GM23338 (cell line): ENCODE results near the gene NOL9.

ENCODE experiments used
- CREB1 ChIP-seq: fragments of 250-450 bp; sonication (Bioruptor Pico); IDR thresholded peaks from 2 replicates; pipeline ENCODE4 v1.5.0; 2020; ENCODE audit warnings: low read depth, mild to moderate bottlenecking, moderate library complexity
- CTCF ChIP-seq, 2 experiments: fragments of 200-600 bp in 1 of 2; sonication (generic) in 1 of 2; conservative IDR thresholded peaks; 2 replicates each; pipeline versions ENCODE4 v1.5.1 to v1.6.1; 2016 to 2017; ENCODE audit warnings: antibody characterized with exemption in 2 of 2, low read depth in 2 of 2, mild to moderate bottlenecking in 2 of 2, moderate library complexity in 1 of 2
- EZH2 ChIP-seq: fragments of 200-600 bp; sonication (generic); IDR thresholded peaks from one replicate; pipeline ENCODE4 v1.8.0; 2017; ENCODE audit warnings: antibody characterized with exemption, mild to moderate bottlenecking, low read depth; ENCODE audit not compliant: unreplicated experiment
- EZH2phosphoT487 ChIP-seq: fragments of 200-600 bp; sonication (generic); IDR thresholded peaks from one replicate; pipeline ENCODE4 v1.8.1; 2018; ENCODE audit warnings: antibody characterized with exemption; ENCODE audit not compliant: unreplicated experiment
- JUNB ChIP-seq: IDR thresholded peaks from one replicate; pipeline ENCODE4 v1.6.1; 2016; ENCODE audit warnings: antibody characterized with exemption; ENCODE audit not compliant: unreplicated experiment
- POLR2AphosphoS5 ChIP-seq: IDR thresholded peaks from 2 replicates; pipeline ENCODE4 v1.6.1; 2016; ENCODE audit warnings: antibody characterized with exemption, low read depth
- TF ChIP-seq, protein P1 (sequence below): IDR thresholded peaks from one replicate; pipeline ENCODE4 v1.6.1; 2018; ENCODE audit warnings: antibody characterized with exemption; ENCODE audit not compliant: unreplicated experiment

DNA sequence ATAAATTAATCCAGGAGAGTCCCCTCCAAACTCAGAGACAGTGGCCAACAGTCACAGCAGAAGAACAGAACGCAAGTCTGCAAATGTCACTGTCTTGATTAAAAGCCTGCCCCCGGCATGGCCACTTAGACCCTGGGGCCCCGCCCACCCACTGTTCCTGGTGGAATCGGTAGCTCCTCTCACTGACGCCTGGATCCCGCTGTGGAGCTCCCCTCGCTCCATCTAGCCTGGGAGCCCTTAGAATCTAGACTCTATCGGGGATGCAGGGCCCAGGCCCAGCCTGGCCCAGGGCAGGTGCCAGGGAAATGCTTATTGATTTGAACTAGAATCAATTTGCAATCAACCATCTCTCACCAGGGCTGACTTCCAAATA lies 41.4 kb downstream of the NOL9 start:
- TF ChIP-seq EZH2 (no peak), POLR2AphosphoS5 (no peak), CTCF (conservative IDR thresholded peaks at IDR 0.05; ENCODE audit: low read depth in 2 of 2) (no peak), CREB1 (CRISPR knock-in tag) (no peak), JUNB (no peak), EZH2phosphoT487 (no peak)
- TF ChIP-seq, protein P1, sequence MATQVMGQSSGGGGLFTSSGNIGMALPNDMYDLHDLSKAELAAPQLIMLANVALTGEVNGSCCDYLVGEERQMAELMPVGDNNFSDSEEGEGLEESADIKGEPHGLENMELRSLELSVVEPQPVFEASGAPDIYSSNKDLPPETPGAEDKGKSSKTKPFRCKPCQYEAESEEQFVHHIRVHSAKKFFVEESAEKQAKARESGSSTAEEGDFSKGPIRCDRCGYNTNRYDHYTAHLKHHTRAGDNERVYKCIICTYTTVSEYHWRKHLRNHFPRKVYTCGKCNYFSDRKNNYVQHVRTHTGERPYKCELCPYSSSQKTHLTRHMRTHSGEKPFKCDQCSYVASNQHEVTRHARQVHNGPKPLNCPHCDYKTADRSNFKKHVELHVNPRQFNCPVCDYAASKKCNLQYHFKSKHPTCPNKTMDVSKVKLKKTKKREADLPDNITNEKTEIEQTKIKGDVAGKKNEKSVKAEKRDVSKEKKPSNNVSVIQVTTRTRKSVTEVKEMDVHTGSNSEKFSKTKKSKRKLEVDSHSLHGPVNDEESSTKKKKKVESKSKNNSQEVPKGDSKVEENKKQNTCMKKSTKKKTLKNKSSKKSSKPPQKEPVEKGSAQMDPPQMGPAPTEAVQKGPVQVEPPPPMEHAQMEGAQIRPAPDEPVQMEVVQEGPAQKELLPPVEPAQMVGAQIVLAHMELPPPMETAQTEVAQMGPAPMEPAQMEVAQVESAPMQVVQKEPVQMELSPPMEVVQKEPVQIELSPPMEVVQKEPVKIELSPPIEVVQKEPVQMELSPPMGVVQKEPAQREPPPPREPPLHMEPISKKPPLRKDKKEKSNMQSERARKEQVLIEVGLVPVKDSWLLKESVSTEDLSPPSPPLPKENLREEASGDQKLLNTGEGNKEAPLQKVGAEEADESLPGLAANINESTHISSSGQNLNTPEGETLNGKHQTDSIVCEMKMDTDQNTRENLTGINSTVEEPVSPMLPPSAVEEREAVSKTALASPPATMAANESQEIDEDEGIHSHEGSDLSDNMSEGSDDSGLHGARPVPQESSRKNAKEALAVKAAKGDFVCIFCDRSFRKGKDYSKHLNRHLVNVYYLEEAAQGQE = no peak
